Measurements from ENCODE around the gene KLF11. TPM values are rescaled to one million over a fixed set of nuclear protein-coding genes. Genes with fewer than 3 reads are reported as not detected.
A peak's percentile ranks its signal among the peaks of the same experiment; 100 is the strongest.
"Not testable (repeated sequence)": the region's sequence is repeated elsewhere in the genome, so short reads cannot be mapped to it uniquely, and the experiment has no call there.

KLF11 gene
- total and polyA plus RNA-seq, 2 experiments from 2014 or later = 10.2 to 11.3 TPM

GRCh38 chr2:10087360-10087759, 44.0 kb downstream of the KLF11 start:
- H3K4me1 ChIP-seq (ENCODE audit: insufficient read depth) = peaks cover 5% of the 10 kb centered on the region
- 83% methylated on average over 8 of the region's 8 CpGs for WGBS (ENCODE audit: low lambda C conversion rate, missing lambda C conversion rate)
- TF ChIP-seq EZH2 (IDR thresholded peaks at IDR 0.05; ENCODE audit: borderline replicate concordance) = no peak
- no peak for TF ChIP-seq EZH2phosphoT487 (IDR thresholded peaks at IDR 0.05; ENCODE audit: low read depth, severe bottlenecking, unreplicated experiment)
- no peak for TF ChIP-seq CTCF (IDR thresholded peaks at IDR 0.05; ENCODE audit: poor library complexity)
- no peaks in the 10 kb centered on the region for H3K36me3 ChIP-seq (replicated peaks; ENCODE audit: insufficient read depth, low read depth)
- peak; percentile 6 for DNase-seq (ENCODE audit: low spot score)
- no peak overlapping the region for H2AFZ ChIP-seq
- no peak overlapping the region for H3K4me2 ChIP-seq
- H3K79me2 ChIP-seq = no peaks in the 10 kb centered on the region
- H3K27ac ChIP-seq = no peak overlapping the region
- no peak overlapping the region for H3K4me3 ChIP-seq
- no peaks in the 10 kb centered on the region for H4K20me1 ChIP-seq (ENCODE audit: insufficient read depth, poor library complexity, severe bottlenecking)
- peaks cover 20% of the 10 kb centered on the region for H3K27me3 ChIP-seq
- no peaks in the 10 kb centered on the region for H3K9me2 ChIP-seq (replicated peaks; ENCODE audit: insufficient read depth)
- no peaks in the 10 kb centered on the region for H3K9me3 ChIP-seq (ENCODE audit: low read depth)

GRCh38 chr2:10089565-10090190, 46.3 kb downstream of the KLF11 start:
- DNase-seq (ENCODE audit: low spot score) = no peak
- no peak overlapping the region for H3K4me3 ChIP-seq
- no peaks in the 10 kb centered on the region for H3K36me3 ChIP-seq (replicated peaks; ENCODE audit: insufficient read depth, low read depth)
- H4K20me1 ChIP-seq (ENCODE audit: insufficient read depth, poor library complexity, severe bottlenecking) = no peaks in the 10 kb centered on the region
- H3K79me2 ChIP-seq = no peaks in the 10 kb centered on the region
- WGBS (ENCODE audit: low lambda C conversion rate, missing lambda C conversion rate) = 55% methylated on average over 5 of the region's 5 CpGs
- no peak overlapping the region for H2AFZ ChIP-seq
- no peak overlapping the region for H3K27ac ChIP-seq
- H3K9me3 ChIP-seq (ENCODE audit: low read depth) = no peaks in the 10 kb centered on the region
- no peaks in the 10 kb centered on the region for H3K9me2 ChIP-seq (replicated peaks; ENCODE audit: insufficient read depth)
- no peak overlapping the region for H3K4me2 ChIP-seq
- TF ChIP-seq EZH2 (IDR thresholded peaks at IDR 0.05; ENCODE audit: borderline replicate concordance) = no peak
- TF ChIP-seq CTCF (IDR thresholded peaks at IDR 0.05; ENCODE audit: poor library complexity) = no peak
- no peak for TF ChIP-seq EZH2phosphoT487 (IDR thresholded peaks at IDR 0.05; ENCODE audit: low read depth, severe bottlenecking, unreplicated experiment)
- H3K4me1 ChIP-seq (ENCODE audit: insufficient read depth) = peaks cover 5% of the 10 kb centered on the region
- H3K27me3 ChIP-seq = no peaks in the 10 kb centered on the region

GRCh38 chr2:10091182-10091888, 48.0 kb downstream of the KLF11 start:
- Histone ChIP-seq H3K36me3 (replicated peaks; ENCODE audit: insufficient read depth, low read depth) (no peaks in the 10 kb centered on the region), H3K9me2 (replicated peaks; ENCODE audit: insufficient read depth) (no peaks in the 10 kb centered on the region), H3K9me3 (ENCODE audit: low read depth) (no peaks in the 10 kb centered on the region), H3K27ac (no peak overlapping the region), H3K4me3 (no peak overlapping the region), H4K20me1 (ENCODE audit: insufficient read depth, poor library complexity, severe bottlenecking) (no peaks in the 10 kb centered on the region), H3K27me3 (no peaks in the 10 kb centered on the region), H3K4me2 (no peak overlapping the region), H3K79me2 (no peaks in the 10 kb centered on the region), H3K4me1 (ENCODE audit: insufficient read depth) (no peaks in the 10 kb centered on the region), H2AFZ (no peak overlapping the region)
- WGBS (ENCODE audit: low lambda C conversion rate, missing lambda C conversion rate) = 96% methylated on average over 44 of the region's 52 CpGs
- no peak for TF ChIP-seq EZH2phosphoT487 (IDR thresholded peaks at IDR 0.05; ENCODE audit: low read depth, severe bottlenecking, unreplicated experiment)
- TF ChIP-seq CTCF (IDR thresholded peaks at IDR 0.05; ENCODE audit: poor library complexity) = no peak
- no peak for TF ChIP-seq EZH2 (IDR thresholded peaks at IDR 0.05; ENCODE audit: borderline replicate concordance)
- DNase-seq (ENCODE audit: low spot score) = no peak

- H3K27me3 ChIP-seq; H3K9me3 ChIP-seq (ENCODE audit: low read depth); H2AFZ ChIP-seq; H3K27ac ChIP-seq; H3K4me1 ChIP-seq (ENCODE audit: insufficient read depth); H3K4me2 ChIP-seq; H4K20me1 ChIP-seq (ENCODE audit: insufficient read depth, poor library complexity, severe bottlenecking); DNase-seq (ENCODE audit: low spot score); H3K9me2 ChIP-seq (replicated peaks; ENCODE audit: insufficient read depth); H3K36me3 ChIP-seq (replicated peaks; ENCODE audit: insufficient read depth, low read depth); H3K4me3 ChIP-seq; H3K79me2 ChIP-seq: not testable (repeated sequence)
- WGBS (ENCODE audit: low lambda C conversion rate, missing lambda C conversion rate) = 91% methylated on average over 2 of the region's 2 CpGs
These were observed 48.5 kb downstream of the KLF11 start for GRCh38 chr2:10091889-10092244.

Data from hepatocyte (in vitro differentiated cells).